Stimulated activated naive CD8-positive, alpha-beta T cell treated with anti-CD3 and anti-CD28 coated beads, Interleukin-15, amount 100 ng/mL, for 72 hours (primary cell): ENCODE data around the gene ACSF3.
A peak's percentile ranks its signal among the peaks of the same experiment; 100 is the strongest.
"Not testable (repeated sequence)": the region's sequence is repeated elsewhere in the genome, so short reads cannot be mapped to it uniquely, and the experiment has no call there.

Experiments used
- ATAC-seq: fragments of 150-1000 bp; cut with Tn5 transposase; 2 replicates; pipeline ENCODE4 v1.10.0; 2021; ENCODE audit warnings: mild to moderate bottlenecking, moderate library complexity
- DNase-seq, 2 donors: peaks; one replicate each; pipeline ENCODE4 v3.0.0; 2021 to 2022
- H3K27ac Mint-ChIP-seq, 2 donors: one replicate each; pipeline ENCODE4 v1.8.0; 2022; ENCODE audit warnings: mild to moderate bottlenecking in 2 of 2, mixed read lengths in 2 of 2, moderate library complexity in 2 of 2
- H3K27me3 Mint-ChIP-seq: one replicate; pipeline ENCODE4 v1.8.0; 2022; ENCODE audit warnings: mixed read lengths
- H3K4me1 Mint-ChIP-seq: one replicate; pipeline ENCODE4 v1.8.0; 2022; ENCODE audit warnings: mild to moderate bottlenecking, mixed read lengths
- H3K4me3 Mint-ChIP-seq, 2 donors: one replicate each; pipeline ENCODE4 v1.8.0; 2022; ENCODE audit warnings: mild to moderate bottlenecking in 2 of 2, mixed read lengths in 2 of 2, moderate library complexity in 1 of 2
- H3K9me3 Mint-ChIP-seq, 2 donors: one replicate each; pipeline ENCODE4 v1.8.0; 2022; ENCODE audit warnings: mixed read lengths in 2 of 2

The ACSF3 gene

DNA sequence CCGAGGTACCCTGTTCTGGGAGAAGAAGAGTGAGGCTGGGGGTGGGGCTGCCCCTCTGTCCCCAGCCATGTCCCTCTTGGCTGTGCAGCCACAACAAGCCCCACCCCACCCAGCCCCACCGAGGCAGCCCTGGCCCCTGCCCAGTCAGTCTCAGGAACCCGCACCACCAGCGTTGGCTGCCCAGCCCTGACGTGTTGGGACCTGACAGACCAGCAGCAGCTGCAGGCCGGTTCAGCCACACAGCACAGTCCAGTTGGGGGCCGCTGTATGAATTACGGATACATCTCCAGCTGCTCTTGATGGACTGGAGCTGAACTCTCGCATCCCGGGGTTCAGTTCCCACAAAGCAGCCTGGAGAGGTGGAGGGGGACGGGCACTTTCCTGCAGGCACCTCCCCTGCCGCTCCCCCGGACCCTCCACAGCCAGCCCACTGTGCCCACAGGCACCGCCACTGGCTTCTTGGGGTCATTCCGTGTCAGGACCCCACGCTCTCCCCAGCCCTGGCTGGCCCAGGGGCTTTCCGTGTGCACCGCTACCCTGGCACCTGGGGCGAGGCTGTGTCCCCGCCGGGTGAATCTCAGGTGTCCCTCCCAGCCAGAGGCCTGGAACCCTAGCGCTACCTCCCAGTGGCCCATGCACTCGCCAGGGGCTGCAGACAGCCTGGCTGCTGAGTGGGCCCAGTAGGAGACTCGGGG lies 84.9 kb downstream of the ACSF3 start:
- peaks cover 10% of the 10 kb centered on the region for H3K27me3 Mint-ChIP-seq
- H3K27ac Mint-ChIP-seq = no peak overlapping the region
- DNase-seq (no peak), ATAC-seq (no peak)
- no peak overlapping the region for H3K4me3 Mint-ChIP-seq
- no peaks in the 10 kb centered on the region for H3K9me3 Mint-ChIP-seq
- H3K4me1 Mint-ChIP-seq = peaks cover 10% of the 10 kb centered on the region

DNA sequence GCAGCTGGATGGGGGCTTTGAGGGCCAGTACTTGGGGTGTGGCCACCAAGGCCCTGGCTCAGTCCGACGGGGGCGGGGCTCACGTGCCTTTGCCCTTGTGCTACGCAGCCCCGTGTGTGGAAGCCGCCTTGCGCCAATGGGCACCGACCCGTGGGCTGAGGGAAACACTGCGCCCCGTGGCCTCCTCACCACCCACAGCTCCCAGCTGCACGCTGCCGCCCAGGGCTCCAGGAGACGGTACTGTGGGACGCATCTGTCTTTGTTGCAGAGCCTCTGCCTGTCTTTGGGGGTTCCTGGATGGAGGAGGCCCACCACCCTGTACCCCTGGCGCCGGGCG lies 85.5 kb downstream of the ACSF3 start:
- no peak for DNase-seq
- H3K27me3 Mint-ChIP-seq = peaks cover 11% of the 10 kb centered on the region
- ATAC-seq = no peak
- peaks cover 9% of the 10 kb centered on the region for H3K4me1 Mint-ChIP-seq
- H3K9me3 Mint-ChIP-seq = no peaks in the 10 kb centered on the region
- H3K4me3 Mint-ChIP-seq = no peak overlapping the region
- peak overlapping the region in 1 of 2 donors; percentile 42 for H3K27ac Mint-ChIP-seq

DNA sequence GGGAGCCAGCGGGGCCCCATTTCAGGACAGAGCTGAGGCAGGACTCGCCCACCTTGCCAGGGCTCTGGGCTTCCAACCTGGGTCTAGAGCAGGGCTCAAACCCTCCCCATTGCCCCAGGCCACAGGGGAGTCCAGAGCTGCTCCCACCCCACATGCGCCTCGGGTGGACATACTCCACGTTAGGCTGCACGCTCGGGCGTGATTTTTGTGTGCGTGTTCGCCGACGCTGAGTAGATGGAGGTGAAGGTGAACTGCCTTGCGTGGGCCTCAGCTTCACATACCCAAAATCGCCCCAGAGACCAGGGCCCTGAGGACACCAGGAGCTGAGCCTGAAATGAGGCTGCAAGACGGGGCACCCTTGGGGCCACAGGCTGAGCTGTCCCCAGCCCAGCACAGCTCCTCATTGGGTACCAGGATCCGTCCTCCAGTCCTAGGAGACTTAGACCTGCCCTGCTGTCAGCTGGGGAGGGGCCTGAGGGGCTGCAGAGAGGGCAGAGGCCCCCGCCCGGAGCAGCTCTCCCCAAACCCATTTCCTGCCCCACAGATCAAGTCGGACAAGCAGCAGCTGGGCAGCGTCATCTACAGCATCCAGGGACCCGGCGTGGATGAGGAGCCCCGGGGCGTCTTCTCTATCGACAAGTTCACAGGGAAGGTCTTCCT lies 86.1 kb downstream of the ACSF3 start:
- Mint-ChIP-seq H3K4me1 (peaks cover 9% of the 10 kb centered on the region), H3K9me3 (no peaks in the 10 kb centered on the region), H3K4me3 (no peak overlapping the region), H3K27me3 (peaks cover 18% of the 10 kb centered on the region), H3K27ac (no peak overlapping the region)
- no peak for DNase-seq
- no peak for ATAC-seq

DNA sequence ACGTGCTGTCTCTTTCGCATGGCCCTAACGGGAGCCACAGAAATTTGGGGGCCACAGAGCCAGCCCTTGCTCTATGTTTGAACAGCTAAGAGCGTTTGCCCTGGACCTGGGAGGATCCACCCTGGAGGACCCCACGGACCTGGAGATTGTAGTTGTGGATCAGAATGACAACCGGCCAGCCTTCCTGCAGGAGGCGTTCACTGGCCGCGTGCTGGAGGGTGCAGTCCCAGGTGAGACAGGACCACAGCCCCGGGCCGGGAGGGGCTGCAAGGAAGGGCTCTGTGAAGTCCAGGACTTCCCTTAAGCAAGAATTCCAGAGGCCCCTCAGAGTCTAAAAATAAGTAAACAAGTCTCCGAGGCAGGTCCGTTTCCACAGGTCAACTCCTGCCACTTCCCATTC lies 89.8 kb downstream of the ACSF3 start:
- ATAC-seq (no peak), DNase-seq (no peak)
- Mint-ChIP-seq H3K4me1 (peaks cover 15% of the 10 kb centered on the region), H3K27ac (no peak overlapping the region), H3K27me3 (peaks cover 19% of the 10 kb centered on the region), H3K9me3 (no peaks in the 10 kb centered on the region), H3K4me3 (no peak overlapping the region)

DNA sequence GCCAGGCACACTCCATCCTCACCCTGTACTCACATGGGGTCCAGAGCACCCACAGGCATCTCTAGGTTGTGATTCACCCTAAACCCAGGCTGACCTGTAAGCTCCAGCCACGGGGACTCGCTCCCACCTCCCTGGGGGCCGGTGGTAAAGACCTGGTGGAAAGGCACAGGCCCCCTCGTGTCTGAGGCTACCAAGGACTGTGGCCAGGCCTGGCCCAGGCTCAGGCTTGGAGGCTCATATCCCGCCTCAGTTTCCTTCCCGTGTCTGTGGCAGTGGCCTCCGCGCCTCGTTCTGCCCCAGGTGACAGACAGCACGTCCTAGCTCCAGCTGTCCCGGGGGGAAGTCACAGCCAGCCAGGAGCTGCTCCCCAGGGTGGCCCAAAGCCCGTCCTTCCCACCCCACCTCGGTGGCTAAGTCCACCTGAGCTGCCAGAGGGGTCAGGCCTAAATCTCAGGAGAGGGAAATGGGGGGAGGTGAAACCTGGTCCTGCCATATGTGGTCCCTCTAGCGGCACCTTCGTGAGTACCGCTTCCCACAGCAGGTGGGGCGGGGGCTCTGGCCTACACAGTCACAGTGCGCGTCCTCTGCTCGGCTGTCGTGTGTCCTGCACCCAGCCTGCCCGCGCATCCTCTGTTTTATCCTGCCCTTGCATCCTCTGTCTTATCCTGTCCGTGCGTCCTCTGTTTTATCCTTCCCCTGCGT lies 90.5 kb downstream of the ACSF3 start:
- H3K27me3 Mint-ChIP-seq = peaks cover 19% of the 10 kb centered on the region
- H3K9me3 Mint-ChIP-seq = no peaks in the 10 kb centered on the region
- ATAC-seq (no peak), DNase-seq (no peak)
- H3K4me1 Mint-ChIP-seq = peaks cover 15% of the 10 kb centered on the region
- no peak overlapping the region for H3K4me3 Mint-ChIP-seq
- H3K27ac Mint-ChIP-seq = peak overlapping the region in 1 of 2 donors; percentile 59

DNA sequence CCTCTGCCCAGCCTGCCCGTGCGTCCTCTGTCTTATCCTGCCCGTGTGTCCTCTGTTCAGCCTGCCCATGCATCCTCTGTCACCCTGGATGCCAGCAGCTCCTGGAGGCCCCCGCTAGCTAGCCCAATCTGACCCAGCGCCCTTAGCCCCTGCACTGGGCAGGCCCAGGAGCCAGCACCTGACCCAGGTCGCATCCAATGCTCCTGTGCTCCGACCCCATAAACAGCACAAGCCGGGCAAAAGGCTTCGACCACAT lies 91.0 kb downstream of the ACSF3 start:
- Mint-ChIP-seq H3K4me3 (no peak overlapping the region), H3K27ac (peak overlapping the region in 1 of 2 donors; percentile 59), H3K4me1 (peaks cover 15% of the 10 kb centered on the region), H3K9me3 (no peaks in the 10 kb centered on the region), H3K27me3 (peaks cover 19% of the 10 kb centered on the region)
- ATAC-seq (no peak), DNase-seq (no peak)

DNA sequence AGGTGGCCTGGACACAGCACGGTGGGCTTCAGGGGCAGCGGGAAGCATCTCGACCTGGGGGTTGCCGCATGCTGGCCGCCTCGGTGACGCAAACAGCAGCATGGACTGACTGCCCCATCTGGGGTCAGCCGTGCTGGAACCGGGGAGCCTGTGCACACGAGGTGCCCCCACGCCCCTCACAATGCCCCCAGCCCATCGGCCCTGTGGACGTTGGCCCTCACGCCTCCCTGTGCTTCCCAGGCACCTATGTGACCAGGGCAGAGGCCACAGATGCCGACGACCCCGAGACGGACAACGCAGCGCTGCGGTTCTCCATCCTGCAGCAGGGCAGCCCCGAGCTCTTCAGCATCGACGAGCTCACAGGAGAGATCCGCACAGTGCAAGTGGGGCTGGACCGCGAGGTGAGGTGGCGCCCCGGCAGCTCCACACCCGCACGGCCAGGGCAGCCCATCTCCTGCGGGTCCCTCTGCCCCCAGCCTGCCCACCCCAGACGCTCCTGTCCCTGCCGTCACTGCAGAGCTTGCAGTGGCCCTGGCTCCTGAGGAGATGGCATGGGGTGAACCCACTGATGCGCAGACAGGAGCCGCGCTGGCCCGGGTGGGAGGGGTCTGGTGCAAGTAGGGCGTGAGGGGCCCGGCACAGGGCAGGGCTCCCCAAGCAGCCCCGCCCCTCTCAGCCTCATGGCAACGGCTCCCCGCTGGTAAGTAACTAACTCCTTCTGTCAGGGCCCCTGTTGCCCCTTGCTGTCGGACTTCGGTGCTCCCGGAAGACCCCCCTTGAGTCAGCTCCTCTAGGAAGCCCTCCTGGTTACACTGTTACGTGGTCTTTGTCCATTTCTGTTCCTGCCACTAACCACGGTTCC lies 91.5 kb downstream of the ACSF3 start:
- Mint-ChIP-seq H3K9me3 (no peaks in the 10 kb centered on the region), H3K4me1 (peaks cover 15% of the 10 kb centered on the region), H3K27me3 (peaks cover 19% of the 10 kb centered on the region), H3K27ac (no peak overlapping the region), H3K4me3 (no peak overlapping the region)
- peak; percentile 55 for ATAC-seq
- no peak for DNase-seq

DNA sequence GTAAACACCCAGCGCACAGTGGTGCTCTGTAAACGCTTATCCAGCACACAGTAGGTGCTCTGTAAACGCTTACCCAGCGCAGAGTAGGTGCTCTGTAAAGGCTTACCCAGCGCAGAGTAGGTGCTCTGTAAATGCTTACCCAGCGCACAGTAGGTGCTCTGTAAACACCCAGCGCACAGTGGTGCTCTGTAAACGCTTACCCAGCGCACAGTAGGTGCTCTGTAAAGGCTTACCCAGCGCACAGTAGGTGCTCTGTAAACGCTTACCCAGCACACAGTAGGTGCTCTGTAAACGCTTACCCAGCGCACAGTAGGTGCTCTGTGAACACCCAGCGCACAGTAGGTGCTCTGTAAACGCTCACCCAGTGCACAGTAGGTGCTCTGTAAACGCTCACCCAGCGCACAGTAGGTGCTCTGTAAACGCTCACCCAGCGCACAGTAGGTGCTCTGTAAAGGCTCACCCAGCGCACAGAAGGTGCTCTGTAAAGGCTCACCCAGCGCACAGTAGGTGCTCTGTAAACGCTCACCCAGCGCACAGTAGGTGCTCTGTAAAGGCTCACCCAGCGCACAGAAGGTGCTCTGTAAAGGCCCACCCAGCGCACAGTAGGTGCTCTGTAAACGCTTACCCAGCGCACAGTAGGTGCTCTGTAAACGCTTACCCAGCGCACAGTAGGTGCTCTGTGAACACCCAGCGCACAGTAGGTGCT lies 92.4 kb downstream of the ACSF3 start:
- not testable (repeated sequence) for ATAC-seq, H3K9me3 Mint-ChIP-seq, H3K27ac Mint-ChIP-seq, DNase-seq, H3K4me3 Mint-ChIP-seq
- H3K27me3 Mint-ChIP-seq = peaks cover 17% of the 10 kb centered on the region
- peaks cover 15% of the 10 kb centered on the region for H3K4me1 Mint-ChIP-seq

DNA sequence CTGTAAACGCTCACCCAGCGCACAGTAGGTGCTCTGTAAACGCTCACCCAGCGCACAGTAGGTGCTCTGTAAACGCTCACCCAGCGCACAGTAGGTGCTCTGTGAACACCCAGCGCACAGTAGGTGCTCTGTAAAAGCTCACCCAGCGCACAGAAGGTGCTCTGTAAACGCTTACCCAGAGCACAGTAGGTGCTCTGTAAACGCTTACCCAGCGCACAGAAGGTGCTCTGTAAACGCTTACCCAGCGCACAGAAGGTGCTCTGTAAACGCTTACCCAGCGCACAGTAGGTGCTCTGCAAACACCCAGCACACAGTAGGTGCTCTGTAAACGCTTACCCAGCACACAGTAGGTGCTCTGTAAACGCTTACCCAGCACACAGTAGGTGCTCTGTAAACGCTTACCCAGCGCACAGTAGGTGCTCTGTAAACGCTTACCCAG lies 93.0 kb downstream of the ACSF3 start:
- not testable (repeated sequence) for H3K4me3 Mint-ChIP-seq, ATAC-seq, H3K9me3 Mint-ChIP-seq, H3K27ac Mint-ChIP-seq
- DNase-seq = peak in 1 of 2 donors; percentile 42
- Mint-ChIP-seq H3K27me3 (peaks cover 11% of the 10 kb centered on the region), H3K4me1 (peaks cover 15% of the 10 kb centered on the region)

DNA sequence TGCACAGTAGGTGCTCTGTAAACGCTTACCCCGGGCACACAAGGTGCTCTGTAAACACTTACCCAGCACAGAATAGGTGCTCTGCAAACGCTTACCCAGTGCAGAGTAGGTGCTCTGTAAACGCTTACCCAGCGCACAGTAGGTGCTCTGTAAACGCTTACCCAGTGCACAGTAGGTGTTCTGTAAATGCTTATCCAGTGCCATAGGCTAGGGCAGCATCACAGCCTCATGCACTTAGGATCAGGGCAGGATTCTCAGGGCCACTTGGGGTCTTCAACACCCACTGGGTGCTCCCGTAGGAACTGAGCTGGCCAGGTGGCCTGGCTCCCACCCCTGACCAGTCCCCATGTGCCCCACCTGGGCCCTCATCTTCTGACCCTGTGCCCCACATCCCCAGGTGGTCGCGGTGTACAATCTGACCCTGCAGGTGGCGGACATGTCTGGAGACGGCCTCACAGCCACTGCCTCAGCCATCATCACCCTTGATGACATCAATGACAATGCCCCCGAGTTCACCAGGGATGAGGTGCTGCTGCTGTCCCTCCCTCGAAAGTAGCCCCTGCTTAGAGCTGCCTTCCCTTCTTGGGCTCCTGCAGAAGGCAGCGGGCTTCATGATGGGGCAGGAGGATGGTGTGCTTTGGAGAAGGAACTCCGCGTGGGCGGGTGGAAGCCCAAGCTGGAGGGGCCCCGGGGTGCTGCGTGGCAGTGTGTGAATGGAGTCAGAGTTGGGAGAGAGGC lies 93.5 kb downstream of the ACSF3 start:
- peaks cover 9% of the 10 kb centered on the region for H3K27me3 Mint-ChIP-seq
- peak overlapping the region in 1 of 2 donors; percentile 26 for H3K4me3 Mint-ChIP-seq
- peaks cover 11% of the 10 kb centered on the region for H3K4me1 Mint-ChIP-seq
- H3K9me3 Mint-ChIP-seq = no peaks in the 10 kb centered on the region
- ATAC-seq (peak; percentile 62), DNase-seq (peak; percentile 62 to 76)
- peak overlapping the region in 1 of 2 donors; percentile 93 for H3K27ac Mint-ChIP-seq

DNA sequence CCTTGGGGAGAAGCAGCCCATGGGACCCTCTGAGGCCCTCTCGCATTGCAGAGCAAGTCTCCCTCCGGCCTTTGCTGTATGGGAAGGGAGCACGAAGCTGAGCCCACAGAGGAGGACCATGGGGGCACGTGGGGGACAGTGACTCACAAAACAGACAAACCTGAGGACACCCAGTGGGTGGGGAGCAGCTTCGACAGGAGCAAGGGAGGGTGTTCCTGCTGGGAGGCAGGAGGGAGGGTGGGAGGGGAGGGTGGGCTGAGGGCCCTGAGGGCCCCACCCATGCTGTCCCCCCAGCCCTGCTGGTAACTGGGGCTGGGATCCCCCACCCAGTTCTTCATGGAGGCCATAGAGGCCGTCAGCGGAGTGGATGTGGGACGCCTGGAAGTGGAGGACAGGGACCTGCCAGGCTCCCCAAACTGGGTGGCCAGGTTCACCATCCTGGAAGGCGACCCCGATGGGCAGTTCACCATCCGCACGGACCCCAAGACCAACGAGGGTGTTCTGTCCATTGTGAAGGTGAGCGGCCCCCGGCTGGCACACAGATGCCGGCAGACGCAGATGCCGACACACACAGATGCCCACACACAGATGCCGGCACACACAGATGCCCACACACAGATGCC lies 94.2 kb downstream of the ACSF3 start:
- Mint-ChIP-seq H3K9me3 (no peaks in the 10 kb centered on the region), H3K4me3 (no peak overlapping the region), H3K27me3 (peaks cover 9% of the 10 kb centered on the region), H3K4me1 (peaks cover 11% of the 10 kb centered on the region), H3K27ac (no peak overlapping the region)
- DNase-seq = peak in 1 of 2 donors; percentile 24
- peak; percentile 29 for ATAC-seq

DNA sequence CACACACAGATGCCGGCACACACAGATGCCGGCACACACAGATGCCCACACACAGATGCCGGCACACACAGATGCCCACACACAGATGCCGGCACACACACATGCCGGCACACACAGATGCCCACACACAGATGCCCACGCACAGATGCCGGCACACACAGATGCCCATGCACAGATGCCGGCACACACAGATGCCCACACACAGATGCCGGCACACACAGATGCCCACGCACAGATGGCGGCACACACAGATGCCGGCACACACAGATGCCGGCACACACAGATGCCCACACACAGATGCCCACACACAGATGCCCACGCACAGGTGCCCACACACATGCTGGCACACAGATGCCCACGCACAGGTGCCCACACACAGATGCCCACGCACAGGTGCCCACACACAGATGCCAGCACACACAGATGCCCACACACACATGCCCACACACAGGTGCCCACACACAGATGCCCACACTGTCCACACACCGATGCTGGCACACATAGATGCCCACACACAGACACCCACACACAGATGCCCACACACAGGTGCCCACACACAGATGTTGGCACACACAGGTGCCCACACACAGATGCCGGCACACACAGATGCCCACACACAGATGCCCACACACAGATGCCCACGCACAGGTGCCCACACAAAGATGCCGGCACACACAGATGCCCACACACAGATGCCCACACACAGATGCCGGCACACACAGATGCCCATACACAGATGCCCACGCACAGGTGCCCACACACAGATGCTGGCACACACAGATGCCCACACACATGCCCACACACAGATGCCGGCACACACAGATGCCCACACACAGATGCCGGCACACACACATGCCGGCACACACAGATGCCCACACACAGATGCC lies 95.1 kb downstream of the ACSF3 start:
- DNase-seq, H3K4me3 Mint-ChIP-seq: not testable (repeated sequence)

DNA sequence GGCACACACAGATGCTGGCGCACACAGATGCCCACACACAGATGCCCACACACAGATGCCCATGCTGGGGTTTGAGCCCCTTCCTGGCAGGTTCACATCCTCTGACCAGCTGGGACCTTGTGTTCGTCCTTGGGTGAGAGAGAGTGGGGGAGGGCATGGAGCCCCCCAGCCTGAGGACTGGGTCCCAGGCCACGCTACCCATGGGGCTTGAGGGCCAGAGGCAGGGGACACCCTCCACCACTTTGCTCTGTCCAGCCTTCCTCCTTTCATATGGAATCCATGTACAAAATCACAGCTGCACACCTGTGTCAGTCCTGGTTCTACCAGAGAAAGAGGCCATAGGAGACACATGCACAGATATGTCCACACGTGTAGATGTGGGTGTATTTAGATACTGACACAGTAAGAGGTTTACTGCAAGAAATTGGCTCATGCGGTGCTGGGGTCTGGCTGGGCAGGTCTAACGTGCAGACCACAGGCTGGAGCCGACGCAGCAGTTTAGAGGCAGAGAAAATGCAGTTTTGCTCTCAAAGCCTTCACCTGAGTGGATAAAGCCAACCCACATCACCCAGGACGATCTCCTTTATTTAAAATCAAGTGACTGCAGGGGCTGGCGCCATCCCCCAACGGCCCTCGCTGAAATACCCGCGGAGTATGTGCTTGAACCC lies 95.8 kb downstream of the ACSF3 start:
- no peak for ATAC-seq
- DNase-seq = peak in 1 of 2 donors; percentile 14
- Mint-ChIP-seq H3K27me3 (peaks cover 4% of the 10 kb centered on the region), H3K27ac (no peak overlapping the region), H3K9me3 (no peaks in the 10 kb centered on the region), H3K4me1 (peaks cover 13% of the 10 kb centered on the region), H3K4me3 (no peak overlapping the region)

More for the DNA sequence above, 95.1 kb downstream of the ACSF3 start:
- H3K27ac Mint-ChIP-seq, ATAC-seq, H3K27me3 Mint-ChIP-seq, H3K9me3 Mint-ChIP-seq: not testable (repeated sequence)
- H3K4me1 Mint-ChIP-seq = peaks cover 11% of the 10 kb centered on the region
